ENCODE measurements around the gene LTB.

The LTB gene, protein sequence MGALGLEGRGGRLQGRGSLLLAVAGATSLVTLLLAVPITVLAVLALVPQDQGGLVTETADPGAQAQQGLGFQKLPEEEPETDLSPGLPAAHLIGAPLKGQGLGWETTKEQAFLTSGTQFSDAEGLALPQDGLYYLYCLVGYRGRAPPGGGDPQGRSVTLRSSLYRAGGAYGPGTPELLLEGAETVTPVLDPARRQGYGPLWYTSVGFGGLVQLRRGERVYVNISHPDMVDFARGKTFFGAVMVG

DNA sequence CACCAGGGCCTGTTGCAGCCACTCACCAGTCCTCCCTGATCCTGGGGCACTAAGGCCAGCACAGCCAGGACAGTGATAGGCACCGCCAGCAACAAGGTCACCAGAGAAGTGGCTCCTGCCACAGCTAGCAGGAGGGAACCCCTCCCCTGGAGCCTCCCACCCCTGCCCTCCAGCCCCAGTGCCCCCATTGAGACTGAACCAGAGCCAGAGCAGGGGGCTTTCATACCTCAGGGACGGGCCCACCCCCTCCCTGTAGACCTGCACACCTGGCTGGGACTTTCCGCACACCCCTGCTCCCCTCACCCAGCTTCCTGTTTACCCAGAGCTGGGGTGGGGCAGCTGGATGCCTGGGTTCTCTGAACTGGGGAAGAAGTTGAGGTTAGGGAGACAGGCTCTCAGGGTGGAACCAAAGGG, at the start of gene LTB:
TSS of gene LTB (minus strand) at position 195 of the 414 bp plus-strand sequence. CDS start at position 188, 7 bp downstream.
- no peaks in the 10 kb centered on the region for H3K9me3 ChIP-seq (ENCODE audit: control insufficient read depth in 1 of 2, low read length in 2 of 2)
- no peaks in the 10 kb centered on the region for H3K36me3 ChIP-seq (ENCODE audit: control insufficient read depth in 1 of 2, insufficient read depth in 2 of 2, low read length in 2 of 2)
- peak within 1 kb of the TSS; percentile 71 to 99 for H3K9ac ChIP-seq (ENCODE audit: low read depth in 1 of 2, low read length in 2 of 2)
- H3K4me3 ChIP-seq (ENCODE audit: low read depth in 1 of 2, low read length in 2 of 2) = peak within 1 kb of the TSS; percentile 91 to 92
- H3K27me3 ChIP-seq (ENCODE audit: control insufficient read depth in 1 of 2, insufficient read depth in 2 of 2, low read length in 2 of 2) = peaks cover 0 to 5% of the 10 kb centered on the region in 2 donors
- H3K27ac ChIP-seq (ENCODE audit: low read depth, low read length) = peak within 1 kb of the TSS; percentile 64
- H3K4me1 ChIP-seq (ENCODE audit: control insufficient read depth in 1 of 2, insufficient read depth in 2 of 2, low read length in 2 of 2) = peaks cover 17 to 28% of the 10 kb centered on the region in 2 donors

DNA sequence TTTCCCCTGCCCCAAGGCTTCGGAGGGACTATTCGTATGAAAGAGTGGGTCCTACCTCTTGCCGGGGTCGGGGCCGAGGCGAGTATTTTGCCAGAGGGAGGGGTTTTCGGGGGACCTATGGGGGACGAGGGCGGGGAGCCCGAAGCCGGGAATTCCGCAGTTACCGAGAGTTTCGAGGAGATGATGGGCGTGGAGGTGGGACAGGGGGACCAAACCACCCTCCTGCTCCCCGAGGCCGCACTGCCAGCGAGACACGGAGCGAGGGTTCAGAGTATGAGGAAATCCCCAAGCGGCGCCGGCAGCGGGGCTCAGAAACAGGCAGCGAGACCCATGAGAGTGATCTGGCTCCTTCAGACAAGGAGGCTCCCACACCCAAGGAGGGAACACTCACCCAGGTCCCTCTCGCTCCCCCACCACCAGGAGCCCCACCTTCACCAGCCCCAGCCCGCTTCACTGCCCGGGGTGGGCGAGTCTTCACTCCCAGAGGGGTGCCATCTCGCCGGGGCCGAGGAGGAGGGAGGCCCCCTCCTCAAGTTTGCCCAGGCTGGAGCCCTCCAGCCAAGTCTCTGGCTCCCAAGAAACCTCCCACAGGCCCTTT, 49.6 kb upstream of the LTB start:
- H3K9ac ChIP-seq (ENCODE audit: low read depth in 1 of 2, low read length in 2 of 2) = no peak overlapping the region
- peaks cover 66 to 93% of the 10 kb centered on the region in 2 donors for H3K36me3 ChIP-seq (ENCODE audit: control insufficient read depth in 1 of 2, insufficient read depth in 2 of 2, low read length in 2 of 2)
- H3K9me3 ChIP-seq (ENCODE audit: control insufficient read depth in 1 of 2, low read length in 2 of 2) = no peaks in the 10 kb centered on the region
- no peaks in the 10 kb centered on the region for H3K4me1 ChIP-seq (ENCODE audit: control insufficient read depth in 1 of 2, insufficient read depth in 2 of 2, low read length in 2 of 2)
- H3K27ac ChIP-seq (ENCODE audit: low read depth, low read length) = no peak overlapping the region
- no peak overlapping the region for H3K4me3 ChIP-seq (ENCODE audit: low read depth in 1 of 2, low read length in 2 of 2)
- no peaks in the 10 kb centered on the region for H3K27me3 ChIP-seq (ENCODE audit: control insufficient read depth in 1 of 2, insufficient read depth in 2 of 2, low read length in 2 of 2)

DNA sequence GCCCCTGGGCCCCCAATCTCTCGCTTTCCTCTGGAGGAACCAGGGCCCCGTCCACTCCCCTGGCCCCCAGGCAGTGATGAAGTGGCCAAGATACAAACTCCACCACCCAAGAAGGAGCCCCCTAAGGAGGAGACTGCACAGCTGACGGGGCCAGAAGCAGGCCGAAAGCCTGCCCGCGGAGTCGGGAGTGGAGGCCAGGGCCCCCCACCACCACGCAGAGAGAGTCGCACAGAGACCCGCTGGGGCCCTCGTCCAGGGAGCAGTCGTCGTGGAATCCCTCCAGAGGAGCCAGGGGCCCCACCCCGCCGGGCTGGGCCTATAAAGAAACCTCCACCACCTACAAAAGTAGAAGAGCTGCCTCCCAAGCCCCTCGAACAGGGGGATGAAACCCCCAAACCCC, 49.0 kb upstream of the LTB start:
- Histone ChIP-seq H3K4me3 (ENCODE audit: low read depth in 1 of 2, low read length in 2 of 2) (no peak overlapping the region), H3K9me3 (ENCODE audit: control insufficient read depth in 1 of 2, low read length in 2 of 2) (no peaks in the 10 kb centered on the region), H3K36me3 (ENCODE audit: control insufficient read depth in 1 of 2, insufficient read depth in 2 of 2, low read length in 2 of 2) (peaks cover 65 to 93% of the 10 kb centered on the region in 2 donors), H3K27ac (ENCODE audit: low read depth, low read length) (no peak overlapping the region), H3K27me3 (ENCODE audit: control insufficient read depth in 1 of 2, insufficient read depth in 2 of 2, low read length in 2 of 2) (no peaks in the 10 kb centered on the region), H3K9ac (ENCODE audit: low read depth in 1 of 2, low read length in 2 of 2) (no peak overlapping the region), H3K4me1 (ENCODE audit: control insufficient read depth in 1 of 2, insufficient read depth in 2 of 2, low read length in 2 of 2) (no peaks in the 10 kb centered on the region)

DNA sequence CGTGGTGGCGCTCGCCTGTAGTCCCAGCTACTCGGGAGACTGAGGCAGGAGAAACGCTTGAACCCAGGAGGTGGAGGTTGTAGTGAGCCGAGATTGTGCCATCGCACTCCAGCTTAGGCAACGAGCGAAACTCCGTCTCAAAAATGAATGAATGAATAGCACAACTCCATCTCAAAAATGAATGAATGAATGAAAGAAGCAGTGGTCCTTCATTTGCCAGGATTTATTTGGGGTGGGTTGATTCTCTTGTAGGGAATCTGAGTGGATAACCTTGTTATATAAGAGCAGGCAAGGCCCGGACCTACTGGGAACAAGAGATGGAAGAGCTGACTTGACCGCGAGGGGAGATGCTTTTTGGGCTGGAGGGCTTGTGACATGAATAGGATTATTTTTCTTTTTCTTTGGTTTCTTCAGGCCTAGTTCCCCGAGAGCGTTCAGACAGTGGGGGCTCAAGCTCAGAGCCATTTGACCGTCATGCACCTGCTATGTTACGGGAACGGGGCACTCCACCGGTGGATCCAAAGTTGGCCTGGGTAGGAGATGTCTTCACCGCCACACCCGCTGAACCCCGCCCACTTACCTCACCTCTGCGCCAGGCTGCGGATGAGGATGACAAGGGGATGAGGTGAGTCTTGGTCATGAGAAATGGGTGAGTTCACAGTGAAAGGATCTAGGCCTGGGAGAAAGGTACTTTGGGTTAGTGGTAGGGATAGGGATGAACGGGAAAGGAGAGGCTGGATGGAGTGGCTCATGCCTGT, 48.1 kb upstream of the LTB start:
- Histone ChIP-seq H3K27ac (ENCODE audit: low read depth, low read length) (no peak overlapping the region), H3K4me1 (ENCODE audit: control insufficient read depth in 1 of 2, insufficient read depth in 2 of 2, low read length in 2 of 2) (no peaks in the 10 kb centered on the region), H3K4me3 (ENCODE audit: low read depth in 1 of 2, low read length in 2 of 2) (no peak overlapping the region), H3K36me3 (ENCODE audit: control insufficient read depth in 1 of 2, insufficient read depth in 2 of 2, low read length in 2 of 2) (peaks cover 65 to 93% of the 10 kb centered on the region in 2 donors), H3K9ac (ENCODE audit: low read depth in 1 of 2, low read length in 2 of 2) (no peak overlapping the region), H3K27me3 (ENCODE audit: control insufficient read depth in 1 of 2, insufficient read depth in 2 of 2, low read length in 2 of 2) (no peaks in the 10 kb centered on the region), H3K9me3 (ENCODE audit: control insufficient read depth in 1 of 2, low read length in 2 of 2) (no peaks in the 10 kb centered on the region)

DNA sequence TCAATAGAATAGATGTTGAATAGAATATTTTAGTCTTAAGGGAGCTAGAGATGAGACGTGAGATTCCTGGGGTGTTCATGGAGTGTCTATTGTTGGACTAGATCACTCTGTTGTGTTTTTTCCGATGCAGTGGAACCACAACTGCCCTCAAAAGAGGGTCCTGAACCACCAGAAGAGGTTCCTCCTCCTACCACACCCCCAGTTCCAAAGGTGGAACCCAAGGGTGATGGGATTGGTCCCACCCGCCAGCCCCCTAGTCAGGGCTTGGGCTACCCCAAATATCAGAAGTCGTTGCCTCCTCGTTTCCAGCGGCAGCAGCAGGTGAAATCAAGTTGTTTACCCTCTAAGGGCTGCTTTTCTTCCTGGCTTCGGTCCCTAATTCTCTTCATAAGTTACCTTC, 46.8 kb upstream of the LTB start:
- Histone ChIP-seq H3K9me3 (ENCODE audit: control insufficient read depth in 1 of 2, low read length in 2 of 2) (no peaks in the 10 kb centered on the region), H3K4me3 (ENCODE audit: low read depth in 1 of 2, low read length in 2 of 2) (no peak overlapping the region), H3K4me1 (ENCODE audit: control insufficient read depth in 1 of 2, insufficient read depth in 2 of 2, low read length in 2 of 2) (peaks cover 0 to 3% of the 10 kb centered on the region in 2 donors), H3K9ac (ENCODE audit: low read depth in 1 of 2, low read length in 2 of 2) (no peak overlapping the region), H3K36me3 (ENCODE audit: control insufficient read depth in 1 of 2, insufficient read depth in 2 of 2, low read length in 2 of 2) (peaks cover 63 to 93% of the 10 kb centered on the region in 2 donors), H3K27me3 (ENCODE audit: control insufficient read depth in 1 of 2, insufficient read depth in 2 of 2, low read length in 2 of 2) (no peaks in the 10 kb centered on the region), H3K27ac (ENCODE audit: low read depth, low read length) (no peak overlapping the region)

DNA sequence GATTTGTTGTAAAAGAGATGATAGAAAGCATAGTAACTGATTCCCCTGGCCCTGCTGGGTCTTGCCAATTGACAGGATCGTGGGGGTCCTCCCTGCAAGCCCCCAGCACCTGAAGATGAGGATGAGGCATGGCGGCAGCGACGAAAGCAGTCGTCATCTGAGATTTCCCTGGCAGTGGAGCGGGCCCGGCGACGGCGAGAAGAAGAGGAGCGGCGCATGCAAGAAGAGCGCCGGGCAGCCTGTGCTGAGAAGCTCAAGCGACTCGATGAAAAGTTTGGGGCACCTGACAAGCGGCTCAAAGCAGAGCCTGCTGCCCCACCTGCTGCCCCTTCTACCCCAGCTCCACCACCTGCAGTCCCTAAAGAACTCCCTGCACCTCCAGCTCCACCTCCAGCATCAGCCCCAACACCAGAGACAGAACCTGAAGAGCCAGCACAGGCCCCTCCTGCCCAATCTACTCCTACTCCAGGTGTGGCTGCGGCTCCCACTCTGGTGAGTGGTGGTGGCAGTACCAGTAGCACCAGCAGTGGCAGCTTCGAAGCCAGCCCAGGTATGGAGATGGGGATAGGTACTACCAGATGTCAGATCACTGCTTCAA, 45.6 kb upstream of the LTB start:
- peaks cover 62 to 95% of the 10 kb centered on the region in 2 donors for H3K36me3 ChIP-seq (ENCODE audit: control insufficient read depth in 1 of 2, insufficient read depth in 2 of 2, low read length in 2 of 2)

DNA sequence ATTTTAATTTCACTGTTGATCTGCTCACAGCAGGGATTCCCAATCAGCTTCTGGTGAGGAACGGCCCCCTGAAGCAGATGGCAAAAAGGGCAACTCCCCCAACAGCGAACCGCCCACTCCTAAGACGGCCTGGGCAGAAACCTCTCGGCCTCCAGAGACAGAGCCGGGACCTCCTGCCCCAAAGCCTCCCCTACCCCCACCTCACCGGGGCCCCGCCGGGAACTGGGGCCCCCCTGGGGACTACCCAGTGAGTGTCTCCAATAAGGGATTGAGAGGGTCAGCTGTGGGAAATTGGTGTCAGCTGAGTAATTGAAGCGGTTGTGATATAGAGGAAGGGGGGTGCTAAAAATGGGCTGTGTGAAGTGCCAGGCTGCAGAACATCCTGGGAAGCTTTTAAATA, 44.7 kb upstream of the LTB start:
- H3K4me3 ChIP-seq (ENCODE audit: low read depth in 1 of 2, low read length in 2 of 2) = no peak overlapping the region

More for the DNA sequence above, 45.6 kb upstream of the LTB start:
- Histone ChIP-seq H3K9ac (ENCODE audit: low read depth in 1 of 2, low read length in 2 of 2) (no peak overlapping the region), H3K27me3 (ENCODE audit: control insufficient read depth in 1 of 2, insufficient read depth in 2 of 2, low read length in 2 of 2) (no peaks in the 10 kb centered on the region), H3K9me3 (ENCODE audit: control insufficient read depth in 1 of 2, low read length in 2 of 2) (no peaks in the 10 kb centered on the region), H3K4me3 (ENCODE audit: low read depth in 1 of 2, low read length in 2 of 2) (no peak overlapping the region), H3K27ac (ENCODE audit: low read depth, low read length) (no peak overlapping the region), H3K4me1 (ENCODE audit: control insufficient read depth in 1 of 2, insufficient read depth in 2 of 2, low read length in 2 of 2) (peaks cover 3 to 4% of the 10 kb centered on the region in 2 donors)

DNA sequence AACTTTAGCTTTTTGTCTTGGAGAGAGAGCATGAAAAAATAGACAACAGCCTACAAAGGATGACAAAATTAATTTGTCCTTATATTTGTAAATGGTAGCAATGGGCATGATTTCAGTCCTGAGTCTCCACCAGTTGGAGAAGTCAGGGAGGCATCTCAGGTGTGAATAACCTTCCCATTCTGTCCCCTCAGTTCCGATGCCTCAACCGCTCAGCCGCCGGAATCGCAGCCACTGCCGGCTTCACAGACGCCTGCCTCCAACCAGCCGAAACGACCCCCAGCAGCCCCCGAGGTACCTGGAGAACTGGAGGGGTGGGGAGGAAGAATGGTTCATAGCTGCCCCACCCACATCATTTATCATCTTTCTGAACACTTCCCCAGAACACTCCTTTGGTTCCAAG, 41.8 kb upstream of the LTB start:
- Histone ChIP-seq H3K9me3 (ENCODE audit: control insufficient read depth in 1 of 2, low read length in 2 of 2) (no peaks in the 10 kb centered on the region), H3K4me1 (ENCODE audit: control insufficient read depth in 1 of 2, insufficient read depth in 2 of 2, low read length in 2 of 2) (peaks cover 18 to 19% of the 10 kb centered on the region in 2 donors), H3K27me3 (ENCODE audit: control insufficient read depth in 1 of 2, insufficient read depth in 2 of 2, low read length in 2 of 2) (no peaks in the 10 kb centered on the region), H3K27ac (ENCODE audit: low read depth, low read length) (no peak overlapping the region), H3K36me3 (ENCODE audit: control insufficient read depth in 1 of 2, insufficient read depth in 2 of 2, low read length in 2 of 2) (peaks cover 43 to 66% of the 10 kb centered on the region in 2 donors), H3K9ac (ENCODE audit: low read depth in 1 of 2, low read length in 2 of 2) (no peak overlapping the region), H3K4me3 (ENCODE audit: low read depth in 1 of 2, low read length in 2 of 2) (no peak overlapping the region)

More for the DNA sequence above, 44.7 kb upstream of the LTB start:
- Histone ChIP-seq H3K9ac (ENCODE audit: low read depth in 1 of 2, low read length in 2 of 2) (no peak overlapping the region), H3K4me1 (ENCODE audit: control insufficient read depth in 1 of 2, insufficient read depth in 2 of 2, low read length in 2 of 2) (peaks cover 11 to 13% of the 10 kb centered on the region in 2 donors), H3K27me3 (ENCODE audit: control insufficient read depth in 1 of 2, insufficient read depth in 2 of 2, low read length in 2 of 2) (no peaks in the 10 kb centered on the region), H3K9me3 (ENCODE audit: control insufficient read depth in 1 of 2, low read length in 2 of 2) (no peaks in the 10 kb centered on the region), H3K27ac (ENCODE audit: low read depth, low read length) (no peak overlapping the region), H3K36me3 (ENCODE audit: control insufficient read depth in 1 of 2, insufficient read depth in 2 of 2, low read length in 2 of 2) (peaks cover 62 to 92% of the 10 kb centered on the region in 2 donors)

DNA sequence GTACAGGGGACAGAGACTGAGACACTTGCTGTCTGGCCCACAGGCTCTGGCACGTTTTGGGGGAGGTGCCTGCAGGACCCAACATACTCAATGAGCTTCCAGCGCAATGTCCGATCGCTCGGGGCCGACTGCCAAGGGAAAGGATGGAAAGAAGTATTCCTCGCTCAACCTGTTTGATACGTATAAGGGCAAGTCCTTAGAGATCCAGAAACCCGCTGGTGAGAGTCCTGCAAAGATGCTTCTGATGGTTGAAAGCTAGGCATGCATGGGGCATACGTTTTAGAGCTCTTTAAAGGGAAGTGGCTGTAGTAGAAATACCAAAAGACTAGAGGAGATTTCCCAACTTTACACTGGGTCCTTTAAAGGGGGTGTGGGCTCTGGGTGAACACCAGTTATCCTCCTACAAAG, 40.5 kb upstream of the LTB start:
- Histone ChIP-seq H3K27ac (ENCODE audit: low read depth, low read length) (no peak overlapping the region), H3K4me3 (ENCODE audit: low read depth in 1 of 2, low read length in 2 of 2) (peak overlapping the region; percentile 36 to 97), H3K9me3 (ENCODE audit: control insufficient read depth in 1 of 2, low read length in 2 of 2) (no peaks in the 10 kb centered on the region), H3K9ac (ENCODE audit: low read depth in 1 of 2, low read length in 2 of 2) (peak overlapping the region in 1 of 2 donors; percentile 98), H3K4me1 (ENCODE audit: control insufficient read depth in 1 of 2, insufficient read depth in 2 of 2, low read length in 2 of 2) (peaks cover 18 to 19% of the 10 kb centered on the region in 2 donors), H3K36me3 (ENCODE audit: control insufficient read depth in 1 of 2, insufficient read depth in 2 of 2, low read length in 2 of 2) (peaks cover 32 to 52% of the 10 kb centered on the region in 2 donors), H3K27me3 (ENCODE audit: control insufficient read depth in 1 of 2, insufficient read depth in 2 of 2, low read length in 2 of 2) (no peaks in the 10 kb centered on the region)

Data from duodenal mucosa (tissue), 2 donors.